ENCODE results near the gene CAMK4. TPM values are rescaled to one million over a fixed set of nuclear protein-coding genes. Genes with fewer than 3 reads are reported as not detected.

CAMK4 gene
- total RNA-seq, 1 experiment from 2014 or later: 10.6 TPM

DNA sequence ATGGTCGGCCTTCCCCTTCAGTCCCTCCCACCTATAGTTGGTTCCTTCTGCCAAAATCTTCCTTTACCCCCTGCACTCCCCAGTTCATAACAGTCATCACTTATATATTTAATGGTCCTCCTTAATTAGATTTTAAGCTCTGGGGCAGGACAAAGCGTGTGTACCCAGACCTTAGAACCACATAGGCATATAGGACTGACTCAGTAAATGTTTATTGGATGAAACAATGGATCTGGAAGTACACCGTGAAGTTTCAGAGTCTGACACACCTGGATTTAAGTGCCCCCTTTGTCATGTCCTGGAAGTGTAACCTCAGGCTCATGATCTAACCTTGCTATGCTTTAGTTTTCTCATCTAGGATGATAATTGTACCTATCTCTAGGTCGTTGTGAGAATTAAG is 256.2 kb downstream of the CAMK4 start (continued):
- TF ChIP-seq, protein P1, sequence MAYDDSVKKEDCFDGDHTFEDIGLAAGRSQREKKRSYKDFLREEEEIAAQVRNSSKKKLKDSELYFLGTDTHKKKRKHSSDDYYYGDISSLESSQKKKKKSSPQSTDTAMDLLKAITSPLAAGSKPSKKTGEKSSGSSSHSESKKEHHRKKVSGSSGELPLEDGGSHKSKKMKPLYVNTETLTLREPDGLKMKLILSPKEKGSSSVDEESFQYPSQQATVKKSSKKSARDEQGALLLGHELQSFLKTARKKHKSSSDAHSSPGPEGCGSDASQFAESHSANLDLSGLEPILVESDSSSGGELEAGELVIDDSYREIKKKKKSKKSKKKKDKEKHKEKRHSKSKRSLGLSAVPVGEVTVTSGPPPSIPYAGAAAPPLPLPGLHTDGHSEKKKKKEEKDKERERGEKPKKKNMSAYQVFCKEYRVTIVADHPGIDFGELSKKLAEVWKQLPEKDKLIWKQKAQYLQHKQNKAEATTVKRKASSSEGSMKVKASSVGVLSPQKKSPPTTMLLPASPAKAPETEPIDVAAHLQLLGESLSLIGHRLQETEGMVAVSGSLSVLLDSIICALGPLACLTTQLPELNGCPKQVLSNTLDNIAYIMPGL (CRISPR knock-in tag; IDR thresholded peaks at IDR 0.05): no peak
- no peak for TF ChIP-seq ZBTB21 (CRISPR knock-in tag; IDR thresholded peaks at IDR 0.05; ENCODE audit: borderline replicate concordance)
- no peak for TF ChIP-seq HMGA2 (CRISPR knock-in tag; IDR thresholded peaks at IDR 0.05)
- no peak for TF ChIP-seq RORB (CRISPR knock-in tag; IDR thresholded peaks at IDR 0.05)
- TF ChIP-seq, protein P2, sequence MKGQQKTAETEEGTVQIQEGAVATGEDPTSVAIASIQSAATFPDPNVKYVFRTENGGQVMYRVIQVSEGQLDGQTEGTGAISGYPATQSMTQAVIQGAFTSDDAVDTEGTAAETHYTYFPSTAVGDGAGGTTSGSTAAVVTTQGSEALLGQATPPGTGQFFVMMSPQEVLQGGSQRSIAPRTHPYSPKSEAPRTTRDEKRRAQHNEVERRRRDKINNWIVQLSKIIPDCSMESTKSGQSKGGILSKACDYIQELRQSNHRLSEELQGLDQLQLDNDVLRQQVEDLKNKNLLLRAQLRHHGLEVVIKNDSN (CRISPR knock-in tag; IDR thresholded peaks at IDR 0.05): no peak
- TF ChIP-seq, protein P3, sequence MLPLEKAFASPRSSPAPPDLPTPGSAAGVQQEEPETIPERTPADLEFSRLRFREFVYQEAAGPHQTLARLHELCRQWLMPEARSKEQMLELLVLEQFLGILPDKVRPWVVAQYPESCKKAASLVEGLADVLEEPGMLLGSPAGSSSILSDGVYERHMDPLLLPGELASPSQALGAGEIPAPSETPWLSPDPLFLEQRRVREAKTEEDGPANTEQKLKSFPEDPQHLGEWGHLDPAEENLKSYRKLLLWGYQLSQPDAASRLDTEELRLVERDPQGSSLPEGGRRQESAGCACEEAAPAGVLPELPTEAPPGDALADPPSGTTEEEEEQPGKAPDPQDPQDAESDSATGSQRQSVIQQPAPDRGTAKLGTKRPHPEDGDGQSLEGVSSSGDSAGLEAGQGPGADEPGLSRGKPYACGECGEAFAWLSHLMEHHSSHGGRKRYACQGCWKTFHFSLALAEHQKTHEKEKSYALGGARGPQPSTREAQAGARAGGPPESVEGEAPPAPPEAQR (CRISPR knock-in tag; IDR thresholded peaks at IDR 0.05): no peak
- TF ChIP-seq ZNF416 (CRISPR knock-in tag; IDR thresholded peaks at IDR 0.05): no peak
- TF ChIP-seq, protein P4, sequence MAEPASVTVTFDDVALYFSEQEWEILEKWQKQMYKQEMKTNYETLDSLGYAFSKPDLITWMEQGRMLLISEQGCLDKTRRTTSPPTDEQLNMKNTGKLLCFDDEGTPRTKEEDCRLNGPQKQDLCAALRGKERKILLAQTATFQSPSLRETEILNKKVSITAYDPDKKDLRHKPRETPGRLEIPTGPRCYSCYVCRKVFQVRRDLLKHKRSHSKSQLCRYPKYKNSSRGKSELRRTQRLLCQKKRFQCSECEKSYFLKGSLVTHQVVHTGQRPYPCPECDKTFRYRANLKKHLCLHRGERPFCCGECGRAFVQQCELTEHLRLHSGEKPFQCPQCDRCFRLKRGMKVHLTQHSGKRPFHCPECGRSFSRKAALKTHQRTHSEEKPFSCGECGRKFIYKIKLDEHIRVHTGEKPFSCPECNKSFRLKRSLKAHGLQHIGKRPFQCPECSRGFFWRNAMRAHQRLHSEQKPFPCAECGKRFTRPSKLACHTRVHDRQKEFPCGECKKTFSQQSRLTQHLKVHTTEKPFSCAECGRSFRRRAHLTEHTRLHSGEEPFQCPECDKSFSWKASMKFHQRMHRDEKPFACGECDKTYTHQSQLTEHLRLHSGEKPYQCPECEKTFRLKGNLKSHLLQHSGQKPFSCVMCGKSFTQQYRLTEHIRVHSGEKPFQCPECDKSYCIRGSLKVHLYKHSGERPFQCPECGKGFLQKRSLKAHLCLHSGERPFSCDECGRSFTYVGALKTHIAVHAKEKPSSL (CRISPR knock-in tag; conservative IDR thresholded peaks at IDR 0.05): no peak
- no peak for TF ChIP-seq FOXP1 (CRISPR knock-in tag; IDR thresholded peaks at IDR 0.05; ENCODE audit: borderline replicate concordance)
- TF ChIP-seq, protein P5, sequence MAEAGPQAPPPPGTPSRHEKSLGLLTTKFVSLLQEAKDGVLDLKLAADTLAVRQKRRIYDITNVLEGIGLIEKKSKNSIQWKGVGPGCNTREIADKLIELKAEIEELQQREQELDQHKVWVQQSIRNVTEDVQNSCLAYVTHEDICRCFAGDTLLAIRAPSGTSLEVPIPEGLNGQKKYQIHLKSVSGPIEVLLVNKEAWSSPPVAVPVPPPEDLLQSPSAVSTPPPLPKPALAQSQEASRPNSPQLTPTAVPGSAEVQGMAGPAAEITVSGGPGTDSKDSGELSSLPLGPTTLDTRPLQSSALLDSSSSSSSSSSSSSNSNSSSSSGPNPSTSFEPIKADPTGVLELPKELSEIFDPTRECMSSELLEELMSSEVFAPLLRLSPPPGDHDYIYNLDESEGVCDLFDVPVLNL (CRISPR knock-in tag; IDR thresholded peaks at IDR 0.05; ENCODE audit: borderline replicate concordance, low read depth): no peak
- TF ChIP-seq TEAD4 (CRISPR knock-in tag; IDR thresholded peaks at IDR 0.05): no peak
- TF ChIP-seq, protein P6, sequence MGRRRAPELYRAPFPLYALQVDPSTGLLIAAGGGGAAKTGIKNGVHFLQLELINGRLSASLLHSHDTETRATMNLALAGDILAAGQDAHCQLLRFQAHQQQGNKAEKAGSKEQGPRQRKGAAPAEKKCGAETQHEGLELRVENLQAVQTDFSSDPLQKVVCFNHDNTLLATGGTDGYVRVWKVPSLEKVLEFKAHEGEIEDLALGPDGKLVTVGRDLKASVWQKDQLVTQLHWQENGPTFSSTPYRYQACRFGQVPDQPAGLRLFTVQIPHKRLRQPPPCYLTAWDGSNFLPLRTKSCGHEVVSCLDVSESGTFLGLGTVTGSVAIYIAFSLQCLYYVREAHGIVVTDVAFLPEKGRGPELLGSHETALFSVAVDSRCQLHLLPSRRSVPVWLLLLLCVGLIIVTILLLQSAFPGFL (CRISPR knock-in tag; IDR thresholded peaks at IDR 0.05; ENCODE audit: borderline replicate concordance): no peak

DNA sequence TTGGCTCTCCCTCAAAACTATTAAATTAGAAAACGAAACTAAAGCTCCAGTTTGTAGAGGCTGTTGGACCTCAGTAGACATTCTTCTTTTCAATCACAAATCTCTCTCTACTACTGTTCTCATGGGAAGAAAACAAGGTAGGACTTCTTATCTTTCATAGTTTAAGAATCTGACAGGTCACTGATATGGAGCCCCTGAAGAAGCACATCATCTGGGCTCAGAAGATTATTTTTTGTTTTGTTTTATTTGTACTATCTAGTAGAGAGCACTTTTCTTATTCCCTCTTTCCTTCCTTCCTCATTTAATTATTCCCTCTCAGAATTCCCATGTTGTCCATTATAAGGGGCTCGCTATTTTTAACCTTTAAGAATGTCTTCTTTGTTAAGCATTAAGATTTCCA is 261.9 kb downstream of the CAMK4 start:
- no peaks in the 10 kb centered on the region for H3K27me3 Mint-ChIP-seq (ENCODE audit: low read depth)
- H3K4me3 Mint-ChIP-seq: no peak overlapping the region
- POLR2A ChIA-PET: no interaction called here
- H3K27ac Mint-ChIP-seq: no peak overlapping the region; the same call in none of the 2 replicates
- DNase-seq (ENCODE audit: low spot score) (no peak), ATAC-seq (no peak)
- no peaks in the 10 kb centered on the region for H3K9me3 Mint-ChIP-seq
- CTCF ChIA-PET: interaction anchor here (1.6 kb wide), 1 partner anchor 45 kb away, joined by 8 read pairs; no protein-coding TSS in a partner anchor
- TF ChIP-seq, protein P7, sequence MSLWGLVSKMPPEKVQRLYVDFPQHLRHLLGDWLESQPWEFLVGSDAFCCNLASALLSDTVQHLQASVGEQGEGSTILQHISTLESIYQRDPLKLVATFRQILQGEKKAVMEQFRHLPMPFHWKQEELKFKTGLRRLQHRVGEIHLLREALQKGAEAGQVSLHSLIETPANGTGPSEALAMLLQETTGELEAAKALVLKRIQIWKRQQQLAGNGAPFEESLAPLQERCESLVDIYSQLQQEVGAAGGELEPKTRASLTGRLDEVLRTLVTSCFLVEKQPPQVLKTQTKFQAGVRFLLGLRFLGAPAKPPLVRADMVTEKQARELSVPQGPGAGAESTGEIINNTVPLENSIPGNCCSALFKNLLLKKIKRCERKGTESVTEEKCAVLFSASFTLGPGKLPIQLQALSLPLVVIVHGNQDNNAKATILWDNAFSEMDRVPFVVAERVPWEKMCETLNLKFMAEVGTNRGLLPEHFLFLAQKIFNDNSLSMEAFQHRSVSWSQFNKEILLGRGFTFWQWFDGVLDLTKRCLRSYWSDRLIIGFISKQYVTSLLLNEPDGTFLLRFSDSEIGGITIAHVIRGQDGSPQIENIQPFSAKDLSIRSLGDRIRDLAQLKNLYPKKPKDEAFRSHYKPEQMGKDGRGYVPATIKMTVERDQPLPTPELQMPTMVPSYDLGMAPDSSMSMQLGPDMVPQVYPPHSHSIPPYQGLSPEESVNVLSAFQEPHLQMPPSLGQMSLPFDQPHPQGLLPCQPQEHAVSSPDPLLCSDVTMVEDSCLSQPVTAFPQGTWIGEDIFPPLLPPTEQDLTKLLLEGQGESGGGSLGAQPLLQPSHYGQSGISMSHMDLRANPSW (CRISPR knock-in tag; conservative IDR thresholded peaks at IDR 0.05; ENCODE audit: low read depth): no peak
- no peak for TF ChIP-seq HMGA2 (CRISPR knock-in tag; IDR thresholded peaks at IDR 0.05)
- TF ChIP-seq, protein P8, sequence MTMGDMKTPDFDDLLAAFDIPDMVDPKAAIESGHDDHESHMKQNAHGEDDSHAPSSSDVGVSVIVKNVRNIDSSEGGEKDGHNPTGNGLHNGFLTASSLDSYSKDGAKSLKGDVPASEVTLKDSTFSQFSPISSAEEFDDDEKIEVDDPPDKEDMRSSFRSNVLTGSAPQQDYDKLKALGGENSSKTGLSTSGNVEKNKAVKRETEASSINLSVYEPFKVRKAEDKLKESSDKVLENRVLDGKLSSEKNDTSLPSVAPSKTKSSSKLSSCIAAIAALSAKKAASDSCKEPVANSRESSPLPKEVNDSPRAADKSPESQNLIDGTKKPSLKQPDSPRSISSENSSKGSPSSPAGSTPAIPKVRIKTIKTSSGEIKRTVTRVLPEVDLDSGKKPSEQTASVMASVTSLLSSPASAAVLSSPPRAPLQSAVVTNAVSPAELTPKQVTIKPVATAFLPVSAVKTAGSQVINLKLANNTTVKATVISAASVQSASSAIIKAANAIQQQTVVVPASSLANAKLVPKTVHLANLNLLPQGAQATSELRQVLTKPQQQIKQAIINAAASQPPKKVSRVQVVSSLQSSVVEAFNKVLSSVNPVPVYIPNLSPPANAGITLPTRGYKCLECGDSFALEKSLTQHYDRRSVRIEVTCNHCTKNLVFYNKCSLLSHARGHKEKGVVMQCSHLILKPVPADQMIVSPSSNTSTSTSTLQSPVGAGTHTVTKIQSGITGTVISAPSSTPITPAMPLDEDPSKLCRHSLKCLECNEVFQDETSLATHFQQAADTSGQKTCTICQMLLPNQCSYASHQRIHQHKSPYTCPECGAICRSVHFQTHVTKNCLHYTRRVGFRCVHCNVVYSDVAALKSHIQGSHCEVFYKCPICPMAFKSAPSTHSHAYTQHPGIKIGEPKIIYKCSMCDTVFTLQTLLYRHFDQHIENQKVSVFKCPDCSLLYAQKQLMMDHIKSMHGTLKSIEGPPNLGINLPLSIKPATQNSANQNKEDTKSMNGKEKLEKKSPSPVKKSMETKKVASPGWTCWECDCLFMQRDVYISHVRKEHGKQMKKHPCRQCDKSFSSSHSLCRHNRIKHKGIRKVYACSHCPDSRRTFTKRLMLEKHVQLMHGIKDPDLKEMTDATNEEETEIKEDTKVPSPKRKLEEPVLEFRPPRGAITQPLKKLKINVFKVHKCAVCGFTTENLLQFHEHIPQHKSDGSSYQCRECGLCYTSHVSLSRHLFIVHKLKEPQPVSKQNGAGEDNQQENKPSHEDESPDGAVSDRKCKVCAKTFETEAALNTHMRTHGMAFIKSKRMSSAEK (CRISPR knock-in tag; IDR thresholded peaks at IDR 0.05; ENCODE audit: borderline replicate concordance): no peak
- no peak for TF ChIP-seq ZNF317 (CRISPR knock-in tag; IDR thresholded peaks at IDR 0.05; ENCODE audit: borderline replicate concordance, low read depth)
- H3K36me3 Mint-ChIP-seq: no peaks in the 10 kb centered on the region
- H3K4me1 Mint-ChIP-seq: peaks cover 14% of the 10 kb centered on the region
